Esophagus squamous epithelium (tissue), 5 donors: Measurements from ENCODE around the gene DDX28. TPM values are rescaled to one million over a fixed set of nuclear protein-coding genes. Genes with fewer than 3 reads are reported as not detected.
A peak's percentile ranks its signal among the peaks of the same experiment; 100 is the strongest.

Source experiments
- DNase-seq: peaks from one replicate; lab custom pipeline; 2025; lab: John Stamatoyannopoulos, UW
- H3K27ac ChIP-seq, 4 donors: fragments of 200-600 bp; sonication (generic); one replicate each; pipeline ENCODE4 v1.5.1; 2016 to 2019; ENCODE audit warnings: mild to moderate bottlenecking in 1 of 4
- H3K27me3 ChIP-seq, 4 donors: fragments of 200-600 bp; sonication (generic); 1 replicate in 3 of 4; 2 replicates in 1 of 4; pipeline versions ENCODE4 v1.5.1 to v1.6.0; 2017 to 2021; ENCODE audit warnings: antibody characterized with exemption in 1 of 4
- H3K36me3 ChIP-seq, 3 donors: fragments of 200-600 bp; sonication (generic); one replicate each; pipeline ENCODE4 v1.5.1; 2016 to 2019
- H3K4me1 ChIP-seq, 3 donors: fragments of 200-600 bp; sonication (generic); one replicate each; pipeline ENCODE4 v1.5.1; 2017 to 2019
- H3K4me3 ChIP-seq, 4 donors: fragments of 200-600 bp; sonication (generic); 1 replicate in 3 of 4; 2 replicates in 1 of 4; pipeline ENCODE4 v1.5.1; 2016 to 2019; ENCODE audit warnings: mild to moderate bottlenecking in 2 of 4, moderate library complexity in 1 of 4
- H3K9me3 ChIP-seq, 3 donors: fragments of 200-600 bp; sonication (generic); one replicate each; pipeline ENCODE4 v1.5.1; 2016 to 2019
- POLR2A ChIP-seq, 4 donors: fragments of 450-650 bp; IDR thresholded peaks; one replicate each; pipeline ENCODE4 v1.6.1; 2017; ENCODE audit warnings: antibody characterized with exemption in 4 of 4, mild to moderate bottlenecking in 4 of 4, moderate library complexity in 3 of 4
- WGBS, 2 donors: methylation state at CpG; one replicate each; pipeline ENCODE4 v1.1.5; 2018; 5-methylcytosine and 5-hydroxymethylcytosine counted together
- intact Hi-C: fragments of 100-400 bp; cut with DNase I; formaldehyde crosslinking; loops from one replicate; pipeline ENCODE4 v1.15.0; 2022
- total RNA-seq, 4 donors: library from RNA; depleted of rRNA; stranded (reverse); fragments of >200 nt; gene quantifications; one replicate each; pipeline ENCODE4 v1.1.0, GENCODE V29; 2016
- TF ChIP-seq, protein P1 (sequence below), 6 experiments: fragments of 450-650 bp in 4 of 6; fragments of 200-600 bp in 2 of 6; sonication (generic) in 2 of 6; IDR thresholded peaks; one replicate each; pipeline ENCODE4 v1.5.1; 2016 to 2019; ENCODE audit warnings: antibody characterized with exemption in 6 of 6, mild to moderate bottlenecking in 4 of 6, moderate library complexity in 4 of 6
- donor health status: DM: yes; HTN: yes; CAD: no.

DDX28 gene
- total RNA-seq, 4 donors from 2014 or later = 9.7 to 12.8 (median 11.6) TPM

GRCh38 chr16:67989322-67990017 is 33.6 kb downstream of the DDX28 start:
- Histone ChIP-seq H3K4me3 (no peak overlapping the region), H3K27me3 (no peaks in the 10 kb centered on the region), H3K4me1 (peaks cover 12 to 28% (median 14%) of the 10 kb centered on the region in 3 donors), H3K36me3 (no peaks in the 10 kb centered on the region), H3K27ac (no peak overlapping the region), H3K9me3 (no peaks in the 10 kb centered on the region)
- intact Hi-C loops = loop anchor here (5.0 kb wide), 1 partner anchor 53 kb away; no protein-coding TSS in a partner anchor
- no peak for TF ChIP-seq POLR2A (IDR thresholded peaks at IDR 0.05)
- TF ChIP-seq, protein P1, sequence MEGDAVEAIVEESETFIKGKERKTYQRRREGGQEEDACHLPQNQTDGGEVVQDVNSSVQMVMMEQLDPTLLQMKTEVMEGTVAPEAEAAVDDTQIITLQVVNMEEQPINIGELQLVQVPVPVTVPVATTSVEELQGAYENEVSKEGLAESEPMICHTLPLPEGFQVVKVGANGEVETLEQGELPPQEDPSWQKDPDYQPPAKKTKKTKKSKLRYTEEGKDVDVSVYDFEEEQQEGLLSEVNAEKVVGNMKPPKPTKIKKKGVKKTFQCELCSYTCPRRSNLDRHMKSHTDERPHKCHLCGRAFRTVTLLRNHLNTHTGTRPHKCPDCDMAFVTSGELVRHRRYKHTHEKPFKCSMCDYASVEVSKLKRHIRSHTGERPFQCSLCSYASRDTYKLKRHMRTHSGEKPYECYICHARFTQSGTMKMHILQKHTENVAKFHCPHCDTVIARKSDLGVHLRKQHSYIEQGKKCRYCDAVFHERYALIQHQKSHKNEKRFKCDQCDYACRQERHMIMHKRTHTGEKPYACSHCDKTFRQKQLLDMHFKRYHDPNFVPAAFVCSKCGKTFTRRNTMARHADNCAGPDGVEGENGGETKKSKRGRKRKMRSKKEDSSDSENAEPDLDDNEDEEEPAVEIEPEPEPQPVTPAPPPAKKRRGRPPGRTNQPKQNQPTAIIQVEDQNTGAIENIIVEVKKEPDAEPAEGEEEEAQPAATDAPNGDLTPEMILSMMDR (IDR thresholded peaks at IDR 0.05) = no peak
- 80 to 100% methylated on average over 4 to 5 of the region's 8 CpGs for WGBS, 2 donors
- no peak for DNase-seq

DNA sequence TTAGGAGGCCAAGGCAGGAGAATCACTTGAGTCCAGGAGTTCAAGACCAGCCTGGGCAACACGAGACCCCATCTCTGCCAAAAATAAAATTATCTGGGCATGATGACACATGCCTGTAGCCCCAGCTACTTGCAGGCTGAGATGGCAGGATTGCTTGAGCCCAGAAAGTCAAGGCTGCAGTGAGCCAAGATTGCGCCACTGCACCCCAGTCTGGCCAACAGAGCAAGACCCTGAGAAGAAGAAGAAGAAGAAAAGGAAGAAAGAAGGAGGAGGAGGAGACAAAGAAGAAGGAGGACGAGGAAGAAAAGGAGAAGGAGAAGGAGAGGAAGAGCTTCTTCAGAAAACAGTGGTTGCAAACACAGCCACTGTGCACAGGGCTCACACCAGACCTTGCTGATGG is 34.4 kb downstream of the DDX28 start:
- H3K27ac ChIP-seq = no peak overlapping the region
- no peak for TF ChIP-seq POLR2A (IDR thresholded peaks at IDR 0.05)
- TF ChIP-seq, protein P1 (IDR thresholded peaks at IDR 0.05) = no peak
- no peak for DNase-seq
- peaks cover 10 to 32% (median 16%) of the 10 kb centered on the region in 3 donors for H3K4me1 ChIP-seq
- intact Hi-C loops = no loop called here
- 67 to 71% methylated on average over 3 of the region's 3 CpGs for WGBS, 2 donors
- no peaks in the 10 kb centered on the region for H3K9me3 ChIP-seq
- no peaks in the 10 kb centered on the region for H3K36me3 ChIP-seq
- H3K27me3 ChIP-seq = no peaks in the 10 kb centered on the region
- H3K4me3 ChIP-seq = no peak overlapping the region

DNA sequence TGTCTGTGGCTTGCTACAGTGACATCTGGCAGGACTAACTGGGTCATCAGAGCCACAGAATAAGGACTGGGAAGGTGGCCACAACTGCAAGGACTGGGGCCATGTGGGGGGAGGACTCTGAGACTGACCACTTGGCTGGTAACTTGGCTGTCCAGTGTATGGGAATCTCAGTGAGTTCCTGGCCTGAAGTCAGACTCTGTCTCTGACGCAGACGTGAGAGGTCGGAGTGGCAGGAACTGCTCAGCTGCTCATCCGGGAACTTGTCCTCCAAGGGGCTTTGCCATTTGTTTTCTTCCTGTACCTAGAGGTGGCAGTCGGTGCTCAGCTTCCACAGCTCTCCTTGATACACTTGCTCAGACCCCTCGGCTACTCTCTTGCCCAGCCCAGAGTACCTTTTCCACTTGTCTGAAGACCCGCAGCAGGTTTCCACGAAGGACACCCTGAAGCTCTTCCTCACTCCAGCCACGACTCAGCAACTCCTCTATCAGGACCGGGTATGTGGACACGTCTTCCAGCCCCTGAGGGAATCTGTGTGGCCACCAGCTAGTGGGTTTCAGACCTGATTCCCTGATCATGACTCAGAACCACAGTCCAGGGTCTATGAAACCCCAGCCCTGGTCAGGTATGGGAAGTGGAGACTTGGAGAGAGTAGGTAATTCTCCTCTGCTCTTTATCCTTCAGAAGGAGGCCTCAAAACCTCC is 35.4 kb downstream of the DDX28 start:
- 66 to 79% methylated on average over 10 of the region's 11 CpGs for WGBS, 2 donors
- intact Hi-C loops = no loop called here
- no peak for TF ChIP-seq POLR2A (IDR thresholded peaks at IDR 0.05)
- TF ChIP-seq, protein P1 (IDR thresholded peaks at IDR 0.05) = no peak
- H3K27ac ChIP-seq = peak overlapping the region in 1 of 4 donors; percentile 7
- no peak for DNase-seq
- H3K9me3 ChIP-seq = no peaks in the 10 kb centered on the region
- H3K36me3 ChIP-seq = no peaks in the 10 kb centered on the region
- H3K4me1 ChIP-seq = peaks cover 0 to 26% (median 11%) of the 10 kb centered on the region in 3 donors
- H3K4me3 ChIP-seq = no peak overlapping the region
- H3K27me3 ChIP-seq = no peaks in the 10 kb centered on the region

- no peak overlapping the region for H3K4me3 ChIP-seq
- no peaks in the 10 kb centered on the region for H3K9me3 ChIP-seq
- peak overlapping the region in 1 of 4 donors; percentile 7 for H3K27ac ChIP-seq
- H3K36me3 ChIP-seq = no peaks in the 10 kb centered on the region
- TF ChIP-seq, protein P1 (IDR thresholded peaks at IDR 0.05) = no peak
- WGBS, 2 donors = 88 to 96% methylated on average over 5 of the region's 5 CpGs
- no peak for DNase-seq
- peaks cover 0 to 26% (median 11%) of the 10 kb centered on the region in 3 donors for H3K4me1 ChIP-seq
- intact Hi-C loops = no loop called here
- H3K27me3 ChIP-seq = no peaks in the 10 kb centered on the region
Measured at GRCh38 chr16:67986949-67987348, 36.1 kb downstream of the DDX28 start.
